ENCODE data around the gene PLAAT1.
A peak's percentile ranks its signal among the peaks of the same experiment; 100 is the strongest.

Gene PLAAT1

GRCh38 chr3:193231201-193231600 lies 9.8 kb upstream of the PLAAT1 start:
- TF ChIP-seq CTCF (IDR thresholded peaks at IDR 0.05; ENCODE audit: low read depth, low read length): no peak
- H3K4me3 ChIP-seq (ENCODE audit: low read depth, low read length): no peak overlapping the region

GRCh38 chr3:193236599-193236998 lies 4.4 kb upstream of the PLAAT1 start:
- H3K4me3 ChIP-seq (ENCODE audit: low read depth, low read length): no peak overlapping the region
- TF ChIP-seq CTCF (IDR thresholded peaks at IDR 0.05; ENCODE audit: low read depth, low read length): no peak

GRCh38 chr3:193237030-193237429 lies 4.0 kb upstream of the PLAAT1 start:
- TF ChIP-seq CTCF (IDR thresholded peaks at IDR 0.05; ENCODE audit: low read depth, low read length): no peak
- no peak overlapping the region for H3K4me3 ChIP-seq (ENCODE audit: low read depth, low read length)

GRCh38 chr3:193240436-193240849 lies 579 bp upstream of the PLAAT1 start:
- peak overlapping the region; percentile 21; the same call in 1 of the 2 replicates for H3K4me3 ChIP-seq (ENCODE audit: low read depth, low read length)
- no peak for TF ChIP-seq CTCF (IDR thresholded peaks at IDR 0.05; ENCODE audit: low read depth, low read length)

GRCh38 chr3:193241716-193242115 lies 694 bp downstream of the PLAAT1 start:
- H3K4me3 ChIP-seq (ENCODE audit: low read depth, low read length): no peak overlapping the region
- TF ChIP-seq CTCF (IDR thresholded peaks at IDR 0.05; ENCODE audit: low read depth, low read length): no peak

GRCh38 chr3:193243571-193243970 lies 2.5 kb downstream of the PLAAT1 start:
- TF ChIP-seq CTCF (IDR thresholded peaks at IDR 0.05; ENCODE audit: low read depth, low read length): no peak
- H3K4me3 ChIP-seq (ENCODE audit: low read depth, low read length): no peak overlapping the region

GRCh38 chr3:193248848-193249468 lies 7.9 kb downstream of the PLAAT1 start:
- no peak overlapping the region for H3K4me3 ChIP-seq (ENCODE audit: low read depth, low read length)
- no peak for TF ChIP-seq CTCF (IDR thresholded peaks at IDR 0.05; ENCODE audit: low read depth, low read length)
